GM19463 (cell line): ENCODE measurements around the gene ELAVL3.
A peak's percentile ranks its signal among the peaks of the same experiment; 100 is the strongest.

Experiments
- ATAC-seq: cut with Tn5 transposase; IDR thresholded peaks from one replicate; pipeline ENCODE4 v1.9.1; 2021; ENCODE audit warnings: mild to moderate bottlenecking, moderate library complexity; ENCODE audit not compliant: unreplicated experiment

ELAVL3 gene

GRCh38 chr19:11480715-11481533 is at the start of gene ELAVL3:
TSS of gene ELAVL3 (minus strand) at chr19:11481046. CDS start at chr19:11480608, 438 bp downstream.
- ATAC-seq, result no peak

- no peak for ATAC-seq
These were observed 49.6 kb upstream of the ELAVL3 start for GRCh38 chr19:11530432-11530831.

GRCh38 chr19:11528551-11529341 is 47.9 kb upstream of the ELAVL3 start, which contains the start of gene ECSIT:
TSS of gene ECSIT (minus strand) at chr19:11529134. CDS start at chr19:11519170, 9,964 bp downstream.
- peak; percentile 99 for ATAC-seq

GRCh38 chr19:11519138-11519537 is 38.3 kb upstream of the ELAVL3 start:
- ATAC-seq, result no peak

- no peak for ATAC-seq
These were observed 33.1 kb upstream of the ELAVL3 start for GRCh38 chr19:11513946-11514345.

- no peak for ATAC-seq
These were observed 29.6 kb upstream of the ELAVL3 start for GRCh38 chr19:11510444-11510843.

GRCh38 chr19:11507370-11508078 is 26.7 kb upstream of the ELAVL3 start:
- ATAC-seq, result no peak

GRCh38 chr19:11506967-11507366 is 26.1 kb upstream of the ELAVL3 start:
- ATAC-seq, result no peak

- no peak for ATAC-seq
These were observed 25.3 kb upstream of the ELAVL3 start for GRCh38 chr19:11506101-11506555.

GRCh38 chr19:11505504-11506100 is 24.8 kb upstream of the ELAVL3 start, which contains the start of gene ZNF653:
TSS of gene ZNF653 (minus strand) at chr19:11505839. CDS start at chr19:11505786, 53 bp downstream.
- ATAC-seq, result peak; percentile 47

- peak; percentile 96 for ATAC-seq
These were observed 24.2 kb upstream of the ELAVL3 start for GRCh38 chr19:11505032-11505503.

GRCh38 chr19:11504502-11505031 is 23.7 kb upstream of the ELAVL3 start:
- ATAC-seq, result no peak

GRCh38 chr19:11499890-11500420 is 19.1 kb upstream of the ELAVL3 start:
- ATAC-seq, result no peak

GRCh38 chr19:11499220-11499726 is 18.4 kb upstream of the ELAVL3 start:
- ATAC-seq, result no peak

- no peak for ATAC-seq
These were observed 15.7 kb upstream of the ELAVL3 start for GRCh38 chr19:11496391-11497163.

- ATAC-seq, result no peak
These were observed 15.0 kb upstream of the ELAVL3 start for GRCh38 chr19:11495885-11496284.

- no peak for ATAC-seq
These were observed 14.6 kb upstream of the ELAVL3 start for GRCh38 chr19:11495481-11495880.

GRCh38 chr19:11494634-11495285 is 13.9 kb upstream of the ELAVL3 start:
- no peak for ATAC-seq
